Suppressor macrophage (primary cell): ENCODE measurements around the gene SPEG.
A peak's percentile ranks its signal among the peaks of the same experiment; 100 is the strongest.

Experiments
- DNase-seq, 4 experiments: peaks; one replicate each; pipeline ENCODE4 v3.0.0-alpha.2; 2020 to 2022

SPEG gene

DNA sequence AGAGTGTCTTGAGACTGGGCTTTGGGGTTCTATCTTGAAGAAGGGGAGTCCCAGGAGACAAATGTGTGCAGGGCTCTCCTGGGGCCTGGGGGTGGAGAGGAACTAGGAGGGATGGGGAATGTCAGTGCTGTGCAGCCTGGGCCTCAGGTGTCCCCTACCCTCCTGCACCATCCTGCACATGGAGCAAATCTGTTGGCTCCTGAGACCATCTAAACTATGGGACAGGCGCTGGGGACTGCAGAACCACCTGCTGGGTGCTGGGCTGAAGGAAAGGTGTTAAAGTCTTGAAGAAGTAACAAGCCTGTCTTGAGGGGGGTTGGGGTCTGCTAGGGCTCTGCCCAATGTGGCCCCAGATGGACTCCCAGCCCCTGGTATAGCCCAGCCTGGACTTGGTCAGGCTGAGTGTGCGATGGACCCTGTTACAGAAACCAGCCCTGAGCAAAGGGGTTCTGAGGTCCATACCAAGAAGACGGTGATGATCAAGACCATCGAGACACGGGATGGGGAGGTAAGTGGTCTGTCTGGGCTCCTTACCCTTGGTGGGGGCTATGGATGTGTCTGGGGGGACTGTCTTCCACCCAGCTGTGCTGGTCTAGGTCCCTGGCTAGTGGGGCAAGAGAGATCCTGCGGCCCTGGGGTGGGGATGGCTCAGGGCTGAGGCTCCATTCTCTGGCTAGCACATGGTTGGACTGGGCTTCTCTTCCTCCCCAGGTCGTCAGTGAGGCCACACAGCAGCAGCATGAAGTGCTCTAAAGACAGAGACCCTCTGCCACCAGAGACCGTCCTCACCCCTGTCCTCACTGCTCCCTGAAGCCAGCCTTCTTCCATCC, 9.2 kb upstream of the SPEG start:
- DNase-seq, result no peak

DNA sequence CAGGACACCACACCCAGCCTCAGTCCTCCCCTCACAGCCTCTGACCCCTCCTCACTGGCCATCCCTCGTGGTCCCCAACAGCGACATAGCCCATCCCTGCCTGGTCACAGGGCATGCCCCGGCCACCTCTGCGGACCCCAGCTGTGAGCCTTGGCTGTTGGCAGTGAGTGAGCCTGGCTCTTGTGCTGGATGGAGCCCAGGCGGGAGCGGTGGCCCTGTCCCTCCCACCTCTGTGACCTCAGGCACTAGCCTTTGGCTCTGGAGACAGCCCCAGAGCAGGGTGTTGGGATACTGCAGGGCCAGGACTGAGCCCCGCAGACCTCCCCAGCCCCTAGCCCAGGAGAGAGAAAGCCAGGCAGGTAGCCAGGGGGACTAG, 8.6 kb upstream of the SPEG start:
- DNase-seq, result no peak

DNA sequence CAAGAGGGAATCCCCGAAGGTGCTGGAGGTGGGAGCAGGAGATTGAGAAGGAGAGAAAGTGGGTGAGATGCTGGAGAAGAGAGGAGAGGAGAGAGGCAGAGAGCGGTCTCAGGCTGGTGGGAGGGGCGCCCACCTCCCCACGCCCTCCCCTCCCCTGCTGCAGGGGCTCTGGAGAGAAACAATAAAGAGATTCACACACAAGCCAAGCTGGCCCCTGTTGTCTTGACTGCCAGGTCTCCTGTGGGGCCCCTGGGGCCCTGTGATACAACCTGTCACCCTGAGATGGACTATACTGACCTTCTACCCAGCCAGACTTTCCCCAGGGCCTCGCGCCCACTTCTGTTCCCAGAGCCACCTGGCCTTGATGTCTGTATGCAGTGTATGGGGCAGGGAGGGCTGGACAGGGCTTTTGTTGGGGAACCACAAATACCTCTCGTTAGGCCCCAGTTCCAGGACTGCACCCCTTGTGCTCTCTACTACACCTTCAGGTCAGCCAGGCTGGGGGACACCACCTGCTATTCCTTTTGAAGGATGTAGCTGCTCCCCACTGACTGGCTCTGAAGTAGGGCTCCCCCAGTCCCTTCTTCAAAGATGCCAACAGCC, 8.0 kb upstream of the SPEG start:
- no peak for DNase-seq

DNA sequence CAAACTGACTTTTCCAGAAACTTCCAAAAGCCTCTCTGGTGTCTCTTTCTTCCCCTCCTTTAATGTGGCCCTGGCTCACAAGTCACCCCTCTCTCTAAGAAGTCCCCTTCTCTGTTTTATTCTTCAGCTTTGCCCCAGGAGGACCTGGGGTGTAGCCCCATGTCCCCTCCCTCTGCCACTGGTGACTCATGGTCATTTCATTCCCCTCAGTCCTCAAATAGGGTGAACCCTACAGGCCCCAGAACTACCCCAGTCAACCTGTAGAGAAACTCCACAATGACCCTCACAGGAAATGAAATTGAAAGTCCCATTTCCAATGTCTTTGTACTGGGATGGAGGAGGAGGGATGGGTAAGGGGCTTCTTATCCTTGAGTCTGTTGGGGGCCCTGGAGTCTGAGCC, 6.2 kb upstream of the SPEG start:
- DNase-seq, result no peak

DNA sequence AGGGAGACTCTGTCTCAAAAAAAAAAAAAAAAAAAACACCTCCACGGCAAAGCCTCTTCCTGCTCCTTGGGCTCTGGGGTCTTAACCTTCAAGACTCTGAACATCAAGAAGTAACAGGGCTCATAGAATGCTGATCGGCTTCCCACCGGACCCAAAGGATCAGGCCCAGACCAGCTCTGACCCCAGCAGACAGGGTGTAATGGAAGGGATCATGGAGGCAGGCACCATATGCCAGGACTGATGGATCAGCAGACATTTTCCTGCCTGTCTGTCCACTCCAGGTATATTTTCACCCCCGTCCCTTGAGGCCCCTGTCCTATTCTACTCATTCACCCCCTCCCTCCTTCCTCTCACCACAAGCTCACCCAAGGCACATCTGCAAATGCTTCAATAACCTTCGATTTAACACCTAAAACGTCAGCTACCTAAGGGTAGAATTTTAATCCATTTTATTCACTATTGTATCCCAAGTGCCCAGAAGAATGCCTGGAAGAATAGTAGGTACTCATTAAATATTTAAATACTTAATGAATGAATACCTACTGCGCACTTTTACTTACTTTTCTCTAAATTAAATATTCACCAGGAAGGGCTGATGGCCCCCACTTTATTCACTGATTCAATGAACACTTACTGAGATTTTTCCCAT, 4.6 kb upstream of the SPEG start:
- no peak for DNase-seq

DNA sequence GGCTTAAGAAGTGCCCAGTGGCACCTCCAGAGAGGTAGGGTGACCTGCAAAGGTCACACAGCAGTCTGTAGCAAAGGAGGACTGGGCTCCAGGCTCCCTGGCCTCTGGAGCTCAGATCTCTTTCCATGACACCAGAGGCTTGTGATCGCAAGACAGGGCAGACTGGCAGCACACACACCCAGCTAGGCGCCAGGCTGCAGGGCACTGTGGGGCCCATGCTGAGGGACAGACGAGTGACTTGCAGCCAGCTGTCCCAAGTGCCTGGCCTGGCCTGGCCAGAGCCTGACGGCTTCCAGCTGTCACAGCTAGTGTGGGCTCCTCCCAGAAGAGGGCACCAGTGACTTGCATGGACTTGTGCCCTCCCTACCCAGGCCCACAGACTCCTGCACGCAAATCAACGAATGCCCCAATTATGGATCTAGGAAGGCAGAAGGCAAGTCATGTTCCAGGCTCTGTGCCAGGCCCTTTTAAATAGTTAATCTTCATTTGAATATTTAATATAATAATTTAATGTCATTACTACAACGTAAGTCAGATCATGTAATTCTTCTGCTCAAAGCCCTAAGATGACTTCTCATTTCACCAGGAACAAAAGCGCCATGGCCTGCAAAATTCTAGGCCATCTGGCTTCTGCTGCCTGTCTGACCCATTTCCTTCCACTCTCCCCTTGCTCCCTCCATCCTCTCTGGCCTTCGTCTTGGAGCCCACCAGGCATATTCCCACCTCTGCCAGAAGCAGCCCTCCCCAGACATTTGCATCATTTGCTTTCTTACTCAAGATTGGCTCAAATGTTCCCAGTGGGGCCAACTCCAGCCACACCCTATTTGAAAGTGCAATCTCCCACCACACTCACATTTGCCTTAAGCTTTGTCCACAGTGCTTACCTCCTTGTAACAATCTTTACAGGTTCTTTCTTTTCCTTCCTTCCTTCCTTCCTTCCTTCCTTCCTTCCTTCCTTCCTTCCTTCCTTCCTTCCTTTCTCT, 3.7 kb upstream of the SPEG start:
- peak in 3 of 4 experiments; percentile 13 to 48 (median 38) for DNase-seq

DNA sequence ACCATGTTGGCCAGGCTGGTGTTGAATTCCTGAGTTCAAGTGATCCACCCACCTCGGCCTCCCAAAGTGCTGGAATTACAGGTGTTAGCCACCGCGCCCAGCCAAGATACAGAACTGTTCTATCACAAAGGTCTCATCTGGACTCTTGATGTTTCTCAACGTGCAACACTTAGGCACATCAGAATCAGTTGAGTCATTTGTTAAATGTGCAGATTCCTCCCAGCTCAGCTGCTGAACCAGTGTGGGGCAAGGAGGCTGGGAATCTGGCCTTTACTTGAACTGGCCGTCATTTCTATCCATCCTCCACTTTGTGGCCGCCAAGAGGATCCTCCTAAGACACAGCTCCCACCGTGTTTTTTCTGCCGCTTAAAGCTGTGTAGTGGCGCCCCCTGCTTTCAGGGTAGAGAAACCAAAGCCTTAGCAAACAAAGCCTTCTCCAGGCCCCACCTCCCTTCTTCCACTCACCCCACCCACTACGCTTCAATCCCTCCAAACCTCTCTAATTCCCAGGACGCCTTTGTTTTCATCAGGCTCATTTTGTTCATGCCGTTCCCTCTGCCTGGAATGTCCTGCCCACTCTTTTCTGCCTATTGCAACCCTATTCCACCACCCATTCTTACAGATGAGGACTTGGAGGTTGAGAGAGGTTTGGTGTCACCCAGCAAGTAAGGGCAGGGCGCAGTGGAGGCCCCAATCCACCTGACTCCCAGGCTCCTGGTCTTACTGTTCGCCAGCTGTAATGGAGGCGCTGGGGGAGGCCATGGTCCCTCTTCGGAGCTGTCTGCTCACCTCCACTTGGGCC, 776 bp upstream of the SPEG start:
- DNase-seq, result peak; percentile 30 to 61 (median 51)

DNA sequence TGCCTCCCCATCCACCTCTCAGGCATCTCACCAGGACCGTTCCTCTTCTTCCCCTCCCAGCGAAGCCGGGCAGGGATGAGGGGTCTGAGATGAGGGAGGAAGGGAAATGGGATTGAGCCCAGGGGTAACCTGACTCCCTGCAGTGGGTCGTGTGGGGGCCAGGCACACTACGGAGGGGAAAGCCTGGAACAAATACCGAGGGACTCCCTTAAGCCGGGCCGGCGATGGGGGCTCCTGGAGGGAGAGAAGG, 250 bp upstream of the SPEG start:
- no peak for DNase-seq

DNA sequence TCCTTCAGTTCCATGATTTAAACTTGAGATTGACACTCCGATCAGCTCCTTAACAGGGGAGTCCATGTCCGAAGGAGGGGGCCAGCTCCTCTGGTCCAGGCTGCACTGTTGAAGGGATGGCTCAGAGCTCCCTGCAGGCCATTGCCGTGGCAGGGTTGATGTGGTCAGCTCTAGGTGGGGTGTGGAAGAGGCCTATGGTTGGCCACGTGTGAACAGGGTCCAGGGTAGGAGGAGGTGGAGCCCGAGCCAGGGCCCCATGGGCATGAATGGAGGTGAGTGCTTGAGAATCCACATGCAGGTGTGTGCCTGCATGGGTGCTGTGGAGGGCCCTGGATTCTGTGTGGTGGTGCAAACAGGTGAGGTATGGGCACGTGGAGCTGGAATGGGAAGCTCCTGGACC, 1.1 kb downstream of the SPEG start:
- DNase-seq, result no peak

DNA sequence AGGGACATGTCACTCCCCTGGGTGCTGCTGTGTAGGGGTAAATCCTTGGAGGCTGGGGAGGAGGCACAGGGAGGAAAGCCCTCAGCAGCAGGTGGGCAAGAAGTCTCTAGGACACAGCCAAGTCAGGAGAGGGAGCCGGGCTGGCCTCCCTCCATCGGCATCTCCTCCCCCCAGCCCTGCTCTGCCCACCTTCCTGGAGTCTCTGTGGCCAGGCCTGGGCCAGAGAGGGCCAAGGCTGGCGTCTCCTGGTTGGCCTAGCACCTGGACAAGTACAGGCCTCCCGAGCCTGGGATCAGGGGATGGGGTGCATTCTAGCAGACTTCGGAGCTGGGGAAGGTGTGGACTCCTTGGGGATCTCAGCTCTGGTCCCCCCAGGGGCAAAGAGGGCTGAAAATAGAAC, 1.8 kb downstream of the SPEG start:
- no peak for DNase-seq

DNA sequence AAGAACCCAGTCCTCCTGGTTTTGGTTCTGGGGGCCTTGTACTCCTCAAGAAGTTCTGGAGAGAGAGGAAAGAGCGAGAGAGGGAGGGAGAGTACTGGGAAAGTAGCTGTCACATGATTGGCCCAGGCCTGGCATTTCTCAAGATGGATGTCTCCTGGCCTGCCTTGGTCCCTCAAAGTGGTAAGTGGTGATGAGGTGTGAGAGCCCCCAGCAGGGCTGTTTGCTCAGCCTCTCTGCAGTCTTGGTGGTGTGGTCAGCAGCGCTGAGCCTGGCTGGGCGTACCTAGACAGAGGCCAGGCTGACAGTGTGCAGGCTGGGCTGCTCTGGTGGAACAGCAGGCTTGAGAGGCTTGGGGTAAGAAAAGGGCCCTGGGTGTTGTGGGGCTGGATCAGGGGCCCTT, 2.5 kb downstream of the SPEG start:
- DNase-seq, result no peak

DNA sequence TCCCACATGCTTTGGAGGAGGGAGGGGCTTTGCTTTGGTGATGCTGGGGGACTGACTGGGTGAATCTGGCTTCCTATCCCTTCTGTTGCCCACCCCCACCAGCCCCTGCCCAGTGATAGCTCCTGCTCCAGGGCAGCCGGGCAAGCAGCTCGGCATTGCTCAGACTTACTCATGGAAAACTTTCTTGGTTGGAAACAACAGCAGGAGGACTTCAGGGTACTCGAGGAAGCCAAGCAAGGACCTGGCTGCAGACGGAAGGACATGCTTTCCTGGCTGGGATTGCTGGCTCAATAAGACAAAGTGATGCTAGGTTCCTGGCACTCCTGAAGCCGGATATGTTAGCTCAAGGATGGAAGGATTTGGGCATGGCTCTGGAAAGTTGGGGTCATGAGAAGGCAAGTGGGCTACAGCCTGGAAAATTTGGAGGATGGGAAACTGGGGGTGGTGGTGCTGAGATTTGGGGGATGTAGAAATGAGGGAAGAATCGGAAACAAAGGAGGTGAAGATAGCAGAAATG, 3.1 kb downstream of the SPEG start:
- DNase-seq, result no peak

DNA sequence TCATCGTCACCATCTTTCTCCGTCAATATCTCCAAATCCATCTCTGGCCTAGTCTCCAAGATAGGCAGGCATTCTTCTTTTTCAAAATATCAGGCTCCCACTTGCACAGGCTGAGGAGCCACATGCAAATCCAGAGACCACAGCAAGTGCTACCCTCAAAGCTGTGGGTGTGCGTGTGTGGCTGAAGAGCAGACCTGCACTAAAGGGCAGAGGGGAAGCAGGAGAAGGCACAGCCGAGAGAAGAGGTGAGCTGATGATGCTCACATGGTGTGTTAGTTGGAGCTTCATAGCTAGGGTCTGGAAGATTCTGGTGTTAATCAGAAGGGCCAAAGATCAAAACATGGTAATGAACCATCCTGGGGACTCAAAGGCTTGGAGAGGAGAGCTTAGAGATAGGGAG, 3.8 kb downstream of the SPEG start:
- no peak for DNase-seq

DNA sequence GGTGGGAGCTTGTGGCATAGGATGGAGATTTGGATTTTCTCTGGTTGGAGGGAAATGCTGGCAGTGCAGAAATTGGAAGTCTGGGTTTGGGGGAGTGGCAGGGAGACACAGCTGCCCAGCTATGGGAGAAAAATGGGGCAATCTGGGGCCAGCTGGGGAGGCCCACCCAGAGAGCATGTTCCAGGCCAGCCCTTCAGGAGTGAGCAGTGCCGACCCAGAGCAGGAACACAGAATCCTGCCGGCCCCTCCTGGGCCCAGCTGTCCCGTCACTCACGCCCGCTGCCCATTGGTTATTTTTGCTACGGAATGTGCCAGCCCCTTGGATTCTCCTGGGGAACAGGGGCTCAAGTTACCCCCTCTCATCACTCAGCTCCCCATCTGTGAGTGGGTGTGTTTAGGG, 4.9 kb downstream of the SPEG start:
- no peak for DNase-seq

DNA sequence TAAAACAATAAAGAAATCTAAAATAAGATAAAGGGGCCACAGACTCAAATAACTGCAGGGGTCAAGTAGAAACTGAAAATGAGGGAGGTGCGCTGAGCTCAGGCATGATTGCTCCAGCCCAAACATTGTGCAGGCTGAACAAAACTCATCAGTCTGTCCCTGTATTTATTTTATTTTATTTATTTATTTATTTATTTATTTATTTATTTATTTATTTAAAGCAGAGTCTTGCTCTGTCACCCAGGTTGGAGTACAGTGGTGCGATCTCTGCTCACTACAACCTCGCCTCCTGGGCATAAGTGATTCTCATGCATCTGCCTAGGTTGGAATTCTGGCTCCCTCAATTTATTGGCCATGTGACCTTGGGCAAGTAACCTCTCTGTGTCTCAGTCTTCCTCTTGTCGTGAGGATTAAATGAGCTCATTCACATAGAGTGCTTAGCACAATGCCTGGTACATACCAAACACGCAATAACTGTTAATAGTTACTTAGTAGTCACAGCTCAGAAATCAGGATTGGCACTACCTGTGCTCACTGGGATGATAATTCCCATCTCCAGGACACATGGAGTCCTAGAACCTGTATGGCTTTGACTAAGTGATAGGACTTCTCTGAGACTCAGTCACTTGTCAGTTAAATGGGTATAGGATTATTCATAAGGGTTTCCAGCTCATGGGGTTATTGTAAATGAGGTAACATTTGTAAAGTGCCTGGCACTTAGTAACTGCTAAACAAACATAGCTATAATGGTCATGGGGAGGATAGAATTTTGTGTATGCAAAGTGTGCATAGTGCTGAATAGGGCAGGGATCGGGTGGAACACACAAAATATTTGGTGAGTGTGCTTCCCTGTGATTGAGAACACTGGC, 6.0 kb downstream of the SPEG start:
- DNase-seq, result no peak

DNA sequence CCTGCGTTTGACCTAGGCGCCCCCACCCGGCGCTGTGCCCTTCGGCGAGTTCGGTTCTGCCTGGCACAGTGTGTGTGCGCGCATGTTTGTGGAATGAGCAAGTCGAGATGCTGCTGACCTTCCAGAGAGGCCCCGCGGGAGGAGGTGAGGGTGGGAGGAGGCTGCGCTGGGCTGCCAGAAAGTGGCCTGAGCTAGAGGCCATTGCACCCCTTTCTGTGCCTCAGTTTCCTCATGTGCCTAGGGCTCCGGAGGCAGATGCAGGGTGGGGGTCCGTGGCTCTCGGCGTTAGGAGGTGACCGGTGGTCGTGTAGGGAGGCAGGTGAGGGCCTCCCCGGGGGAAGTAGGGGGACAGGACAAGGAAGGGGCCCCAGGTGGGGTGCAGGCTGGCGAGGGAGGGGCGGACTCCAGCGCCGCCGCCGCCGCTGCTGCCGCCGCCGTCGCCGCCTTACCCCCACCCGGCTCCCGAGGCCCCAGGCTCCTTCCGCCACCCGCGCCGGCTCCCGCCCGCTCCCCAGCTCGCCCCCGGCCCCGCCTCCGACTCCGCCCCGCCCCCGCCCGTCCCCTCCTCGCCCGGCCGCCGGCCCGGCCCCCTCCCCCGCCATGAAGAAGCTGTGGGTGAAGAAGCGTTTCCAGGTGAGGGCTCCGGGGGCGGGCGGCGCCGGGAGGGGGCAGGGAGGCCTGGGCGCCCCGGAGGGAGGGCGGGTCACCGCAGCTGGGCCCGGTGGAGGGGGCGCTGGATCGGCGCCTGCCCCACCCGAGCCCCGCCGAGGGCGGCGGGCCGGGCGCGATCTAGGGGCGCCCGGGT, 7.0 kb downstream of the SPEG start:
- no peak for DNase-seq

DNA sequence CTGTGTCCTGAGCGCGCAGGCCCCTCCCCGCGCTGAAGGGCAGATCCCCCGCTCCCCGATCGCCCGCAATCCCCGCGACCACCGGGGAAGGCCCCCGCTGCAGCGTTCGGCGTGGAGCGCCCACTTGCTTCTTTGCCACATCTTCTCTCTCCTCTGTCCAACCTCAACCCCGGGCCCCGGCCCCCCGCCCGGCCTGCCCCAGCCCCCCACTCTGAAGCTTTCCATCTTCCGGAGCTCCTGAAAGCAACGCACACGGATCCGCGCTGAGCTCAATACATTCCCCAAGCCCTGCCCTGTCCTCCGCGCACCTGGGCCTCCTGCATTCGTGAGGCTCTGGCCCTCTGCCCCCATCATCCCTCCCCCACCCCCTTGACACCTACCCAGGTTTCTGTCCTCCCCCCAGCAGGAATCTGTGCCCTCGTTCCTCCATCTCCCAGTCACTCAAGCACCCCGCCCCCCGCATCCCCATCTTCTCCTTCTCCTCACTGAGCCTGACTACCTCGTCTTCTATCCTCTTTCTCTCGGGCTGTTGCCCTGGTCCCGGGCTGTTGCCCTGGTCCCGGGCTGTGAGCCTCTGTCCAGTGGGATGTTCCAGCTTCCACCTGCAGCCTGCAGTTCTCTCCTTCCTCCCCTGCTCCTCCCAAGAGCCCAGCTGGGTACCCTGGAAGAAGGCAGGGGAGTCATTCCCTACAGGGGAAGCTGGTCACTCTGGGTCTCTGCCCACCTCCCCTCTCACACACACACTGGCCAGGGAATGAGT, 7.8 kb downstream of the SPEG start:
- no peak for DNase-seq

DNA sequence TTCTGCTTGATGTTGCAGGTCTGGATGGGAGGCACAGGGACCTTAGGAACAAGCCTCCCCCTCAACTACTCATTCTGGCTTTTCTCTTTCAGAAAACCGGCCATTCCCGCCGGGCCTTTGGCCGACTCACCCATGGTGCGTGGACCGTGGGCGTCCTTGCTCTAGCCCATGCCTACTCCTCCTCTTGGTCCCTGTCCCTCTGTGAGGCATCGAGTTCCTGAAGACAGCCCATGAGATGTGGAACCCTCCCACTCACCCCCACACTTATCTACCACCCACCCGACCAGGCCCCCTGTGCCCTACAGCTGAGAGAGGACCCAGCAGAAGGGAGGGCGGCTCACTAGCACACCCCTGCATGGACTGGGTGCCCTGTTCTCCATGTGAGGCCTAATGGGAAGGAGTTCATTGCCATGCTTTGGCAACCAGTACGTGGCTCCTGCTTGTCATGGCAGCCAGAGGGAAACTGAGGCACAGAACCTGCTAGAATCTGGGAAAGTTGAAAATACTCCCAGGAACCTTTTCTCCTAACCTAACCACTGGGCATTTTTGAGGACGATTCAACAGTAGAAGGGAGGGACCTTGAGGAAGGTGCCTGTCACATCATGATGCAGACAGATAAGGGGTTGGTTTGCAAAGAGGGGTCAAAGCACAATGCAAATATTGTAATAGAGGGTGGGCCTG, 8.5 kb downstream of the SPEG start:
- no peak for DNase-seq

DNA sequence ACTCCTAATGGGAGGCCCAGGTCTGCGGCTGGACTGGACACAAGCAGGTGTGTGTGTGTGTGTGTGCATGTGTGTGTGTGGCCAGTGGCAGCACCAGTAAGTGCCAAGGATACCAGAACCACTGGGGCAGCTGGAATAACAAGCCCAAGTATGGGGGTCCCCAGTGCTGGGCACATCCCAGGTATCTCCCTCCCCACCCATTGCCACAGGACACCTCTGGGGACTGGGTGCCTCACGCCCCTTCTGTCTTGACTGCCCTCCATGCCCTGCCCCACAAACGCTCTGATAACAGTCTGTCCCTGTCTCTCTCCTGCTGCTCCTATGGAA, 9.0 kb downstream of the SPEG start:
- DNase-seq, result no peak
